Stomach smooth muscle (tissue), 2 donors: ENCODE results near the gene OR51V1.

ENCODE experiments used
- H3K27ac ChIP-seq: one replicate; pipeline ENCODE4 v1.7.0; 2013; ENCODE audit warnings: mild to moderate bottlenecking, low read length, inconsistent platforms
- H3K27me3 ChIP-seq, 2 donors: one replicate each; pipeline ENCODE4 v1.7.0; 2013; ENCODE audit warnings: low read length in 2 of 2; ENCODE audit not compliant: insufficient read depth in 2 of 2, control insufficient read depth in 1 of 2
- H3K36me3 ChIP-seq, 2 donors: one replicate each; pipeline ENCODE4 v1.7.0; 2013; ENCODE audit warnings: low read length in 2 of 2; ENCODE audit not compliant: control insufficient read depth in 2 of 2, insufficient read depth in 2 of 2
- H3K4me1 ChIP-seq: one replicate; pipeline ENCODE4 v1.7.0; 2013; ENCODE audit warnings: low read length; ENCODE audit not compliant: control insufficient read depth, insufficient read depth
- H3K4me3 ChIP-seq, 2 donors: one replicate each; pipeline ENCODE4 v1.7.0; 2013; ENCODE audit warnings: low read length in 2 of 2
- H3K9ac ChIP-seq, 2 donors: one replicate each; pipeline ENCODE4 v1.7.0; 2013; ENCODE audit warnings: low read length in 2 of 2, mild to moderate bottlenecking in 1 of 2
- H3K9me3 ChIP-seq, 2 donors: one replicate each; pipeline ENCODE4 v1.7.0; 2013; ENCODE audit warnings: low read length in 2 of 2; ENCODE audit not compliant: control insufficient read depth in 2 of 2
- donor health status: healthy.
- donor health status: Pancreatic carcinoma.

The OR51V1 gene

GRCh38 chr11:5210376-5210885 is 9.9 kb upstream of the OR51V1 start:
- Histone ChIP-seq H3K9ac (no peak overlapping the region), H3K4me1 (no peaks in the 10 kb centered on the region), H3K27ac (no peak overlapping the region), H3K27me3 (no peaks in the 10 kb centered on the region), H3K9me3 (peaks cover 0 to 2% of the 10 kb centered on the region in 2 donors), H3K36me3 (no peaks in the 10 kb centered on the region), H3K4me3 (no peak overlapping the region)

- Histone ChIP-seq H3K4me3 (no peak overlapping the region), H3K27ac (no peak overlapping the region), H3K9ac (no peak overlapping the region), H3K4me1 (no peaks in the 10 kb centered on the region), H3K9me3 (no peaks in the 10 kb centered on the region), H3K27me3 (no peaks in the 10 kb centered on the region), H3K36me3 (no peaks in the 10 kb centered on the region)
These were observed 4.3 kb upstream of the OR51V1 start for GRCh38 chr11:5204787-5205186.

- Histone ChIP-seq H3K9me3 (no peaks in the 10 kb centered on the region), H3K36me3 (no peaks in the 10 kb centered on the region), H3K9ac (no peak overlapping the region), H3K27me3 (no peaks in the 10 kb centered on the region), H3K4me1 (no peaks in the 10 kb centered on the region), H3K4me3 (no peak overlapping the region), H3K27ac (no peak overlapping the region)
These were observed 2.9 kb upstream of the OR51V1 start for GRCh38 chr11:5203366-5203765.

GRCh38 chr11:5198285-5198684 is 2.2 kb downstream of the OR51V1 start:
- no peaks in the 10 kb centered on the region for H3K36me3 ChIP-seq
- no peaks in the 10 kb centered on the region for H3K4me1 ChIP-seq
- no peak overlapping the region for H3K9ac ChIP-seq
- no peak overlapping the region for H3K27ac ChIP-seq
- no peak overlapping the region for H3K4me3 ChIP-seq
- H3K9me3 ChIP-seq = no peaks in the 10 kb centered on the region
- H3K27me3 ChIP-seq = no peaks in the 10 kb centered on the region

GRCh38 chr11:5197536-5197935 is 2.9 kb downstream of the OR51V1 start:
- Histone ChIP-seq H3K27me3 (no peaks in the 10 kb centered on the region), H3K4me1 (no peaks in the 10 kb centered on the region), H3K9ac (no peak overlapping the region), H3K27ac (no peak overlapping the region), H3K9me3 (no peaks in the 10 kb centered on the region), H3K36me3 (no peaks in the 10 kb centered on the region), H3K4me3 (no peak overlapping the region)

- H3K27ac ChIP-seq = no peak overlapping the region
- no peaks in the 10 kb centered on the region for H3K36me3 ChIP-seq
- H3K9ac ChIP-seq = no peak overlapping the region
- H3K4me1 ChIP-seq = no peaks in the 10 kb centered on the region
- no peaks in the 10 kb centered on the region for H3K27me3 ChIP-seq
- H3K9me3 ChIP-seq = no peaks in the 10 kb centered on the region
- no peak overlapping the region for H3K4me3 ChIP-seq
These were observed 3.8 kb downstream of the OR51V1 start for GRCh38 chr11:5196731-5197130.

- no peaks in the 10 kb centered on the region for H3K36me3 ChIP-seq
- no peaks in the 10 kb centered on the region for H3K27me3 ChIP-seq
- no peak overlapping the region for H3K27ac ChIP-seq
- no peaks in the 10 kb centered on the region for H3K9me3 ChIP-seq
- no peak overlapping the region for H3K4me3 ChIP-seq
- no peak overlapping the region for H3K9ac ChIP-seq
- H3K4me1 ChIP-seq = no peaks in the 10 kb centered on the region
These were observed 4.4 kb downstream of the OR51V1 start for GRCh38 chr11:5196067-5196466.

GRCh38 chr11:5192738-5193137 is 7.7 kb downstream of the OR51V1 start:
- H3K36me3 ChIP-seq = no peaks in the 10 kb centered on the region
- no peak overlapping the region for H3K9ac ChIP-seq
- no peak overlapping the region for H3K27ac ChIP-seq
- H3K9me3 ChIP-seq = no peaks in the 10 kb centered on the region
- H3K27me3 ChIP-seq = no peaks in the 10 kb centered on the region
- no peak overlapping the region for H3K4me3 ChIP-seq
- no peaks in the 10 kb centered on the region for H3K4me1 ChIP-seq

- Histone ChIP-seq H3K27ac (no peak overlapping the region), H3K27me3 (no peaks in the 10 kb centered on the region), H3K4me1 (no peaks in the 10 kb centered on the region), H3K4me3 (no peak overlapping the region), H3K36me3 (no peaks in the 10 kb centered on the region), H3K9ac (no peak overlapping the region), H3K9me3 (no peaks in the 10 kb centered on the region)
These were observed 12.3 kb downstream of the OR51V1 start for GRCh38 chr11:5188201-5188600.

- H3K9me3 ChIP-seq = no peaks in the 10 kb centered on the region
- no peak overlapping the region for H3K4me3 ChIP-seq
These were observed 22.2 kb downstream of the OR51V1 start for GRCh38 chr11:5178046-5178837.

GRCh38 chr11:5174934-5175333 is 25.5 kb downstream of the OR51V1 start:
- no peaks in the 10 kb centered on the region for H3K27me3 ChIP-seq
- no peak overlapping the region for H3K9ac ChIP-seq
- H3K4me3 ChIP-seq = no peak overlapping the region
- no peaks in the 10 kb centered on the region for H3K36me3 ChIP-seq
- H3K27ac ChIP-seq = no peak overlapping the region
- no peaks in the 10 kb centered on the region for H3K4me1 ChIP-seq
- no peaks in the 10 kb centered on the region for H3K9me3 ChIP-seq

More at GRCh38 chr11:5178046-5178837, 22.2 kb downstream of the OR51V1 start:
- H3K27ac ChIP-seq = no peak overlapping the region
- no peaks in the 10 kb centered on the region for H3K4me1 ChIP-seq
- H3K27me3 ChIP-seq = no peaks in the 10 kb centered on the region
- no peak overlapping the region for H3K9ac ChIP-seq
- no peaks in the 10 kb centered on the region for H3K36me3 ChIP-seq
